NCI-H345 treated with DMSO at 0.1 percent for 48 hours (cell line): ENCODE results near the gene PPFIBP2.
A peak's percentile ranks its signal among the peaks of the same experiment; 100 is the strongest.

Experiments
- DNase-seq: peaks from one replicate; lab custom pipeline; 2025; ENCODE audit not compliant: unreplicated experiment; lab: John Stamatoyannopoulos, UW

Gene PPFIBP2

GRCh38 chr11:7513234-7514098, at the start of gene PPFIBP2:
Gene PPFIBP2 (plus strand): TSS chr11:7513999. CDS start chr11:7549476, 35,477 bp downstream.
- DNase-seq, result peak; percentile 63

- DNase-seq, result no peak
Observed at GRCh38 chr11:7467652-7468051, 46.1 kb upstream of the PPFIBP2 start.

- DNase-seq, result no peak
Observed at GRCh38 chr11:7469351-7469865, 44.4 kb upstream of the PPFIBP2 start.

GRCh38 chr11:7471071-7471470, 42.7 kb upstream of the PPFIBP2 start:
- DNase-seq, result no peak

- no peak for DNase-seq
Observed at GRCh38 chr11:7473717-7474116, 40.1 kb upstream of the PPFIBP2 start.

GRCh38 chr11:7480113-7480512, 33.7 kb upstream of the PPFIBP2 start:
- no peak for DNase-seq

GRCh38 chr11:7484131-7484530, 29.7 kb upstream of the PPFIBP2 start:
- DNase-seq, result no peak

- DNase-seq, result no peak
Observed at GRCh38 chr11:7484645-7485044, 29.2 kb upstream of the PPFIBP2 start.

- no peak for DNase-seq
Observed at GRCh38 chr11:7485186-7486097, 28.4 kb upstream of the PPFIBP2 start, which contains the start of gene OLFML1. Gene OLFML1 (plus strand): TSS chr11:7485506. CDS start chr11:7485876, 370 bp downstream.

GRCh38 chr11:7486098-7486780, 27.6 kb upstream of the PPFIBP2 start:
- DNase-seq, result no peak

GRCh38 chr11:7486781-7487140, 27.0 kb upstream of the PPFIBP2 start:
- DNase-seq, result no peak

- no peak for DNase-seq
Observed at GRCh38 chr11:7487360-7487759, 26.4 kb upstream of the PPFIBP2 start.

- no peak for DNase-seq
Observed at GRCh38 chr11:7488681-7489080, 25.1 kb upstream of the PPFIBP2 start.

GRCh38 chr11:7489376-7489775, 24.4 kb upstream of the PPFIBP2 start:
- no peak for DNase-seq

GRCh38 chr11:7490054-7490453, 23.7 kb upstream of the PPFIBP2 start:
- no peak for DNase-seq

- DNase-seq, result no peak
Observed at GRCh38 chr11:7490535-7490934, 23.3 kb upstream of the PPFIBP2 start.

- no peak for DNase-seq
Observed at GRCh38 chr11:7492253-7492652, 21.5 kb upstream of the PPFIBP2 start.

- DNase-seq, result no peak
Observed at GRCh38 chr11:7493670-7494069, 20.1 kb upstream of the PPFIBP2 start.

GRCh38 chr11:7494086-7494745, 19.6 kb upstream of the PPFIBP2 start:
- no peak for DNase-seq

- no peak for DNase-seq
Observed at GRCh38 chr11:7495882-7496551, 17.8 kb upstream of the PPFIBP2 start.
